ENCODE data around the gene LRRC74A.
"Not testable (repeated sequence)": the region's sequence is repeated elsewhere in the genome, so short reads cannot be mapped to it uniquely, and the experiment has no call there.

LRRC74A gene

DNA sequence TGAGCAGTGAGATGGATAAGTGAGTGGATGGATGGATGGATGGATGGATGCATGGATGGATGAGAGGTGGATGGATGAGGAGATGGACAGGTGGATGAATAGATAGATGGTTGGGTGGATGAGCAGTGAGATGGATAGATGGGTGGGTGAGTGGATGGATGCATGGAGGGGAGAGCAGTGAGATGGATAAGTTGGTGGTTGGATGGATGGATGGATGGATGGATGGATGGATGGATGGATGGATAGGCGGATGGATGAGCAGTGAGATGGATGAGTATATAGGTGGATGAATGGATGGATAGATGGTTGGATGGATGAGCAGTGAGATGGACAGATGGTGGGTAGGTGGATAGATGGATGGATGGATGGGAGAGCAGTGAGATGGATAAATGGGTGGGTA, 30.6 kb downstream of the LRRC74A start:
- no peak for DNase-seq

- no peak for DNase-seq
Observed at GRCh38 chr14:76861574-76862255, 35.5 kb downstream of the LRRC74A start.

GRCh38 chr14:76862546-76863282, 36.5 kb downstream of the LRRC74A start:
- no peak for DNase-seq

DNA sequence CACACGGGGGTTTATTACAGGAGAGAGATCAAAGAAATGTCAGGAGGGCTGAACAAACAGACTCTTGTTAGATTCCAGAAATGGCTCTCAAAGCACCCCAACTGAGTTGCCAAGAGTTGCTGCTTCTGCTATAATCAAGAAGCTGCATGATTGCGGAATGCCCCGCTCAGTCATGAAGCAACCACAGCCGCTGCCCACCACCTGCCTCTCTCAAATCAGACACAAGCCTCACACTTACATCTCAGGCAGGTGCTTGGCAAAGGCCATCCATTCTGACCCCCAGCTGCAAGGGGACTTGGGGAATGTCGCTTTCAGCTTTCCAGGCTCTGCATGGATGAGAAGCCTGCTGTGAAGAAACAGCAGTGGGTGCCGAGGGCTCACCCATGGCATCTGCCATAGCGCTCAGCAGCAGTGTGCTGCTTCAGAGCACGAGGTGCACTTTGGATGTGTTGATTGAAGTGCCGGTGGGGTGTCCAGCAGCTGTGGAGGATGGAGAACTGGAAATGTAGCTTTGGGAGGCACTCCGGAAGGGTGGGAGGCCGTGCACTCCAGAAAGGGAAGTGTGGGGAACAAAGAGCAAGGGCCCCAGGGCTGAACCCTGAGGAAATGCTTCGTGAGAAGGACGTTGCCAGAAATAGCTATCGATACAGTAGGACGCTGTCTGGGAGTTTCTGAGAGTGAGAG, 37.7 kb downstream of the LRRC74A start:
- peak; percentile 65 for DNase-seq

DNA sequence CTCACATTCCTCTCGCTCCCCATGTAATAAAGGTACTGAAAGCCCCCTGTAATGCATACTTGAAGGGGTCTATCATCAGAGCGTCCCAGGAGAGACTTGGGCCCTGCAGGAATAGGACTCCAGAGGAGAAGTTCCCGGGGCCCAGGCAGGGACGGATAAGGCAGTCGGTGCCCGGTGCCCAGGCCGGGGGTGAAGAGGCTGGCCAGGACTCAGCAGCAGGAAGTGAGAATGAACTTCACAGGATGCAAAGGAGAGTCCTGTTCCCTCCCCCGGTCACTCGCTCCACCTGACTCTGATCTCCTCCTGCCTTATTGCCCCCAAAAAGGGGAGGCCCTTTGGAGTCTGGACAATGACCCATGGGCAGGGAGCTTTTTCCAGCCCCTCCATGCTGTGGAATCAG, 40.2 kb downstream of the LRRC74A start:
- no peak for DNase-seq

- peak; percentile 68 for DNase-seq
Observed at GRCh38 chr14:76867516-76868453, 41.6 kb downstream of the LRRC74A start.

- no peak for DNase-seq
Observed at GRCh38 chr14:76868454-76869170, 42.4 kb downstream of the LRRC74A start.

DNA sequence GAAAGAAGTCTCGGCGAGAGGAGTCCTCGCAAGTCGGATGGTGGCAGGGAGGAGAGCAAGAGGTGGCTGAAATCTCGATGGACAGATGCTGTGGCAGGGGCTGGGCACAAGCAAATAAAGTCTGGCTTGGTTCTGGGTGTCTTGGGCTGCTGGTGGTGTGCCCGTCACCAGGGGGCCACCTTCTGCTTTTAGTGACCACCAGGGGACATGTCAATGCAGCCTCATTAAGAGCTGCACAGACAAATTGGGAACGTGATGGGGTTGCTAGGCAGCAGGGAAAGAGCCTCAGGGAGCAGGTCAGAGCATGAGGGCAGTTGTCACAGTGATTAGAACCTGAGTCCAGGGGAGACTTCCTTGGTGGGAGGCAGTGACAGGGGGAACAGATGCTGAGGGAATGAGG, 44.0 kb downstream of the LRRC74A start:
- DNase-seq: no peak

DNA sequence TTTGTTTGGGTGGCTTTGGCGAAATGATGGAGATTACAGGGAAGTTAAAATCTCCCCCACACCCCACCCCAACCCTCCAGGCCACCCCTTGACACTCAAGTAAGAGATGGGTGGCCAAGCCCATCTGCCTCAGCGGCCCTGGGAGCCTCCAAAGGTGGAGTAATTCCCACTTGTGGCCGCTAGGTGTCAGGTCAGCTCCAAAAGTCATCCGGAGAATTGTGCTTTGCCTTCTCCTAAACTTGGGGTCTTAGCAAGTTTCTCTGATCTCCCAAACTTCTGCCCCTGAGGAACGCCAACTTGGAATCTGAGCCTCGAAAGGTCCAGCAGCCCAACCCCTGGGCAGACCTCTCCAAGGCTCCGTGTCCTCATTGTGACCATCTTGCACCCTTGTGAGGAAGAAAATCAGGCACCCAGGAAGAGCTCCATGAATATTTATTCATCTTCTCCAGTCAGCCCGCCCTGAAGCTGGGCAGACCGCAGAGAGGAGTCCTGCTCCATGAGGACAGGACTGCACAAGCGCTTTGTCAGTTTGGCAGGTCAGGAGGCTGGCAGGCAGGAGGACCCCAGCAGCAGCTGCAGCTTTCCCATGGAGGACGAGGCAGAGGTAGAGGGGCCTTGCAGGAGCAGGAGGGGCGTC, 46.7 kb downstream of the LRRC74A start:
- peak; percentile 89 for DNase-seq

DNA sequence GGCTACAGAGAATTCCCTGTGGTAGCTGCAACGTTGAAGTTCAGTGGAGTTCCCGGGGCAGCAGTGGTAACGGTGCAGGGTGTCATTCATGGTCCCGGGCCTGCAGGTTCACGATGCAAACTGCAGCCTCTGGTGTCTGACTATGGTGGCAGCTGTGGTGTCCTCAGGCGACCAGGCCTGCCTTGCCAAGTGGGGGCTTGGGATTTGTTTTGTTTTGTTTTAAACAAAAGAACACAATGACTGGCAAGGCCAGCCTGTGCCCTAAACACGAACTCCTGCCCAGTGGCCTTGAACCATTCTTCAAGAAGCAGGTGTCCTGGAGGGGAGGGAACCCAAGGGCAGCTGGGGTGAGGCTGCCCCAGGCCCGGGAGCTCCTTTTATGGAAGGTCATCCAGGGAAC, 48.5 kb downstream of the LRRC74A start:
- DNase-seq: no peak

DNA sequence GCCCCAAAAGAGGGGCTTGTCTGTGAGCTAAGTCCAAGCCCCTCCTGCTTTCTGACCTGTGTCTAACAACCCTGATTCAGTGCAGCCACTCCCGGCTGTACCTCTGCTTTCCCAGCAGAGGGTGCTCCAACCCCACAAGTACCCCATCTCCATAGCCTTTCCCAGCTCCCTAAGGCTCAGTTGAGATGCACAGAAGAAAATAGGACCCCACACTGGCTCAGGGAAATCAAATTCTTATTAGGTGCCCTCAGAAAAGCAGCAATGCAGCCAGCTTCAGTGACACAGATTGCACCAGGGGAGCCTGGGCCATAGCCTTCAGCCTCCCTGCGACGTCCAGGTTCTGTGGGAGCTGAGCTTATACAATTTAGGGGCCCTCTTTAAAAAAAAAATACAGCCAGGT, 49.9 kb downstream of the LRRC74A start:
- DNase-seq: peak; percentile 78

GRCh38 chr14:76877871-76878270, 51.7 kb downstream of the LRRC74A start:
- DNase-seq: no peak

- DNase-seq: no peak
Observed at GRCh38 chr14:76880449-76880848, 54.2 kb downstream of the LRRC74A start.

- DNase-seq: no peak
Observed at GRCh38 chr14:76881348-76881747, 55.1 kb downstream of the LRRC74A start.

DNA sequence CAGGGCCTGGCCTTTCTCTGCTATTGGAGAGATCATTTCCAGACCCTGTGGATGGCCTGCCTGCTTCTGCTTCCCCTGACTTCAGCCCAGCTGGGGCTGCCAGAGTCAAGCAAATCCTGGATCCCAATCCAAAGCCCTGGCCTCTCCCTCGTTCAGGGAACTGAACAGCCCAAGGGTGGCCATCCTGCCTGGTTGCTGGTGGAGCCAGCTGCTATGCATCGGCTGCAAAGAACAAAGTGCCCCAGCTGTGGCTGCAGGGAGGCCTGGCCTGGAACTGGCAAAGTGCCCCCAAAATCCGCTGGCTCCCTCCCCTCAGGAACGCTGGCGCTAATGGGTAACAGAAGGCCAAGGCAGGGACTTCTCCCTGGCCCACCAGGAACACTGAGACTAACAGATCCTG, 56.4 kb downstream of the LRRC74A start:
- no peak for DNase-seq

DNA sequence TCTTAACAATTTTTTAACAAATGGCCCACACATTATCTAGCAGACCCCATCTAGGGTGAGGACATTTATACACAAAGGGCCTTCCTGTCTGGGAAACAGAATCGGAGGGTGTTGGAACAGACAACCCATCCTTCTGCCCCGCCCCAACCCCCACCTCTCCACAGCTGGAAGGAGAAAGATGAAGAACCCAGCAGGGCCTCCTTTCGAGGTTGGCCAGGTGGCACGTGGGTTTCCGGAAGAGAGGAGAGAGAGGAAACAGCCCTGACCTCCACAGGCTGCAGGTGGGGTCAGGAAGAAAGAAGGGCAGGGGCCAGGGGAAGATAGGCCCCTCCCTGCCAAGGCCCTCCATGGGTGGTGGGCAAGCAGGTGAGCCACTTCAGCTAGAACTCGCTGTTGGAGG, 57.2 kb downstream of the LRRC74A start:
- no peak for DNase-seq

DNA sequence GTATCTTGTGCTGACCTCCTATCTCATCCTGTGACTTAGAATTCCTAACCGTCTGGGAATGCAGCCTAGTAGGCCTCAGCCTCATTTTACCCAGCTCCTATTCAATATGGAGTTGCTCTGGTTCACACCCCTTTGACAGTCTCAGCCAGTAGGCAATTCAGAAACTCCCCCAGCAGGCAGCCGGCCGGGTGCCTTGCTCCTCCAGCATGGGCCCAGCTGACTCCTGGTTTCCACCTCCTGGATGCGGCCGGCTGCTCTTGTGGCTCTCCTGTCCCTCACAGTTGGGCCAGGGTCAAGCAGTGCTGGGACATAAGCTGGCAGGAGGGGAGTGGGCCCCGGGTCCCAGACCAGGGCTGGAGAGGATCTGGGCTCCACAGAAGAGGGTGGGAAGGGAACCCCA, 58.2 kb downstream of the LRRC74A start:
- DNase-seq: no peak

GRCh38 chr14:76884853-76885276, 58.7 kb downstream of the LRRC74A start:
- DNase-seq: no peak

DNA sequence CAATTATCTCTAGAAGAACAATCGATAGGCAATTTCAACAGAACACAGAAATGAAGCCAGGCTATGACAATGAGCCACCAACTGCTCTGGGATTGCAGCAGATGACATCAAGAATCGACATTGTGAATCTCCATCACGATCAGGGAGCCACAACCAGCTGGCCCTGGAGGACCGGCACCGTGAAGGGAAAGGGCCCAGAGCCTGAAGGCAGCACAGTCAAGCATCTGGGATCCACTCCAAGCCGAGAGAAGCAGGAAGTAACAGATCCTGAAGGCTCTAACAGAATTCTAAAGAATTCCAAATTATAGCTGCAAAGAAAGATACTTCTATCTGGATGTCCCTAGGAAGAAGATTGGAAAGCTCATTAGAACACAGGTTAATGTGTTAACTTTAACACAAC, 61.0 kb downstream of the LRRC74A start:
- no peak for DNase-seq

DNA sequence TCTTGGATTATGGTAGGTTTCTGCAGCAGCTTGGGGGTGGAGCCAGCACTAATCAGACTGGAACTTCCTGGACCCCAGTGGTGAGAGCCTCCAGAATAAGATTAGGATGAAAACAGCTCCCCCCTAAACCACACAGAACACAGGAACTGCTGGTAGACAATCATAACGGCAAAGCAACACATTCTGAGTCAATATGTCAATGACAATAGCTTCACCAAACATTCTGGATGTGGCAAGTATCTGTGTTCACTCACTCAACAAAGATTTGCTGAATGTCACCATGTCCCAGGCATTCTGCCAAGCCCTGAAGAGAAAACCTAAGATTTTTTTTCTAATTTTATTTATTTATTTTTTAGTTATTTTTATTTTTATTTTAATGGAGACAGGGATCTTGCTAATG, 65.2 kb downstream of the LRRC74A start:
- no peak for DNase-seq

DNA sequence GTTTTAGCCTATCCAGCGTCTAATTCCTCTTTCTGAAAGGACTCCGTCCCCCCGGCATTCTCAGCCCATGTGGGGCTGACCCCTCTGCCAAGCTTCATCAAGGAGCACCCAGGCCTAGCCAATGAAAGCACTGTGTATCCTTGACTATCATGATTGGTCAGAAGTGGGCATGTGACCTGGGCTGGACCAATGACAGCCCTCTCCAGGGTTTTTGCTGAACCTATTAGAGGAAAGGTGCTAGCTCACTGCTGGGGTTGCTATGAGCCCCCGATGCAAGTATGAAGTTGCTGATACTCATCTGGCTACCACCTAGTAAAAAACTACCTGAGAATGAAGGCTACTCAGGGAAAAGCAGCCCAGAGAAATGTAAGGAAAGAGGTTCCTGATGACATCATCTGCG, 68.1 kb downstream of the LRRC74A start:
- DNase-seq: no peak

- DNase-seq: not testable (repeated sequence)
Observed at GRCh38 chr14:76898006-76898405, 71.8 kb downstream of the LRRC74A start.
